HepG2 (cell line): ENCODE results near the gene ARRDC3.

Experiments
- CEBPB ChIP-seq: IDR thresholded peaks from 2 replicates; pipeline ENCODE4 v1.6.1; 2011; ENCODE audit warnings: low read depth, low read length, improper control_type of control experiment, borderline replicate concordance
- HES4 ChIP-seq: sonication (generic); formaldehyde crosslinking; IDR thresholded peaks from 2 replicates; pipeline ENCODE4 v1.9.0; 2021; ENCODE audit warnings: mild to moderate bottlenecking, missing genetic modification reagents, borderline replicate concordance
- HNF4A ChIP-seq: sonication (generic); formaldehyde crosslinking; IDR thresholded peaks from 2 replicates; pipeline ENCODE4 v1.4.0; 2020; ENCODE audit warnings: missing genetic modification reagents
- MTA3 ChIP-seq: sonication (generic); formaldehyde crosslinking; IDR thresholded peaks from 2 replicates; pipeline ENCODE4 v1.4.0; 2020; ENCODE audit warnings: missing genetic modification reagents
- RERE ChIP-seq: IDR thresholded peaks from 2 replicates; pipeline ENCODE4 v1.6.1; 2016; ENCODE audit warnings: low read depth, missing genetic modification reagents, missing compliant biosample characterization
- TF ChIP-seq, protein P1 (sequence below): sonication (generic); formaldehyde crosslinking; IDR thresholded peaks from 2 replicates; pipeline ENCODE4 v1.4.0; 2020; ENCODE audit warnings: missing genetic modification reagents
- TF ChIP-seq, protein P2 (sequence below): sonication (generic); formaldehyde crosslinking; IDR thresholded peaks from 2 replicates; pipeline ENCODE4 v1.4.0; 2020; ENCODE audit warnings: missing genetic modification reagents
- TF ChIP-seq, protein P3 (sequence below): sonication (generic); formaldehyde crosslinking; IDR thresholded peaks from 2 replicates; pipeline ENCODE4 v1.4.0; 2020; ENCODE audit warnings: mild to moderate bottlenecking, missing genetic modification reagents

DNA sequence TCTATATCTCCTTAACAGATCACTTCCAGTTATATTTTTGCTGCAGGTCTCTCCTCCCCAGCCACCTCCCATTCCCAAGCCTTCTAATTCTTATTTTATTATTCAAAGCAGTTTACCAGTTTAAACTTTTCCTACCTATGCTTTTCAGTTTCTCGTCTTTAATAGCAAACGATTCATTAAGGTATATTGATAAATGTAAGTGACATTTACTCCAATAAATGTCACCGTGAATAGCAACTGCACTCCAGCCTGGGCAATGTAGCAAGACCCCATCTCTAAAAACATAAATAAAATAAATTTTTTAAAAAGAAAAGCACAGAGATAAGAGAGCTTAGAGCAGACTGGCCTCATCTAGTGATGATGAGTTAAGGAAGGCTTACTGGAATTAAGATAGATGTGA lies 42.6 kb downstream of the ARRDC3 start:
- no peak for TF ChIP-seq RERE (CRISPR knock-in tag)
- TF ChIP-seq, protein P1, sequence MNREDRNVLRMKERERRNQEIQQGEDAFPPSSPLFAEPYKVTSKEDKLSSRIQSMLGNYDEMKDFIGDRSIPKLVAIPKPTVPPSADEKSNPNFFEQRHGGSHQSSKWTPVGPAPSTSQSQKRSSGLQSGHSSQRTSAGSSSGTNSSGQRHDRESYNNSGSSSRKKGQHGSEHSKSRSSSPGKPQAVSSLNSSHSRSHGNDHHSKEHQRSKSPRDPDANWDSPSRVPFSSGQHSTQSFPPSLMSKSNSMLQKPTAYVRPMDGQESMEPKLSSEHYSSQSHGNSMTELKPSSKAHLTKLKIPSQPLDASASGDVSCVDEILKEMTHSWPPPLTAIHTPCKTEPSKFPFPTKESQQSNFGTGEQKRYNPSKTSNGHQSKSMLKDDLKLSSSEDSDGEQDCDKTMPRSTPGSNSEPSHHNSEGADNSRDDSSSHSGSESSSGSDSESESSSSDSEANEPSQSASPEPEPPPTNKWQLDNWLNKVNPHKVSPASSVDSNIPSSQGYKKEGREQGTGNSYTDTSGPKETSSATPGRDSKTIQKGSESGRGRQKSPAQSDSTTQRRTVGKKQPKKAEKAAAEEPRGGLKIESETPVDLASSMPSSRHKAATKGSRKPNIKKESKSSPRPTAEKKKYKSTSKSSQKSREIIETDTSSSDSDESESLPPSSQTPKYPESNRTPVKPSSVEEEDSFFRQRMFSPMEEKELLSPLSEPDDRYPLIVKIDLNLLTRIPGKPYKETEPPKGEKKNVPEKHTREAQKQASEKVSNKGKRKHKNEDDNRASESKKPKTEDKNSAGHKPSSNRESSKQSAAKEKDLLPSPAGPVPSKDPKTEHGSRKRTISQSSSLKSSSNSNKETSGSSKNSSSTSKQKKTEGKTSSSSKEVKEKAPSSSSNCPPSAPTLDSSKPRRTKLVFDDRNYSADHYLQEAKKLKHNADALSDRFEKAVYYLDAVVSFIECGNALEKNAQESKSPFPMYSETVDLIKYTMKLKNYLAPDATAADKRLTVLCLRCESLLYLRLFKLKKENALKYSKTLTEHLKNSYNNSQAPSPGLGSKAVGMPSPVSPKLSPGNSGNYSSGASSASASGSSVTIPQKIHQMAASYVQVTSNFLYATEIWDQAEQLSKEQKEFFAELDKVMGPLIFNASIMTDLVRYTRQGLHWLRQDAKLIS (CRISPR knock-in tag): no peak
- no peak for TF ChIP-seq CEBPB
- TF ChIP-seq HES4 (CRISPR knock-in tag): no peak
- TF ChIP-seq, protein P2, sequence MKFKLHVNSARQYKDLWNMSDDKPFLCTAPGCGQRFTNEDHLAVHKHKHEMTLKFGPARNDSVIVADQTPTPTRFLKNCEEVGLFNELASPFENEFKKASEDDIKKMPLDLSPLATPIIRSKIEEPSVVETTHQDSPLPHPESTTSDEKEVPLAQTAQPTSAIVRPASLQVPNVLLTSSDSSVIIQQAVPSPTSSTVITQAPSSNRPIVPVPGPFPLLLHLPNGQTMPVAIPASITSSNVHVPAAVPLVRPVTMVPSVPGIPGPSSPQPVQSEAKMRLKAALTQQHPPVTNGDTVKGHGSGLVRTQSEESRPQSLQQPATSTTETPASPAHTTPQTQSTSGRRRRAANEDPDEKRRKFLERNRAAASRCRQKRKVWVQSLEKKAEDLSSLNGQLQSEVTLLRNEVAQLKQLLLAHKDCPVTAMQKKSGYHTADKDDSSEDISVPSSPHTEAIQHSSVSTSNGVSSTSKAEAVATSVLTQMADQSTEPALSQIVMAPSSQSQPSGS (CRISPR knock-in tag): no peak
- TF ChIP-seq MTA3: no peak
- TF ChIP-seq, protein P3, sequence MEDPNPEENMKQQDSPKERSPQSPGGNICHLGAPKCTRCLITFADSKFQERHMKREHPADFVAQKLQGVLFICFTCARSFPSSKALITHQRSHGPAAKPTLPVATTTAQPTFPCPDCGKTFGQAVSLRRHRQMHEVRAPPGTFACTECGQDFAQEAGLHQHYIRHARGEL (CRISPR knock-in tag): no peak
- no peak for TF ChIP-seq HNF4A (CRISPR knock-in tag)
